Amniotic stem cell (primary cell): ENCODE results near the gene SGCD.

Experiments
- DNase-seq: peaks from one replicate; lab custom pipeline; 2025; lab: John Stamatoyannopoulos, UW

The SGCD gene

DNA sequence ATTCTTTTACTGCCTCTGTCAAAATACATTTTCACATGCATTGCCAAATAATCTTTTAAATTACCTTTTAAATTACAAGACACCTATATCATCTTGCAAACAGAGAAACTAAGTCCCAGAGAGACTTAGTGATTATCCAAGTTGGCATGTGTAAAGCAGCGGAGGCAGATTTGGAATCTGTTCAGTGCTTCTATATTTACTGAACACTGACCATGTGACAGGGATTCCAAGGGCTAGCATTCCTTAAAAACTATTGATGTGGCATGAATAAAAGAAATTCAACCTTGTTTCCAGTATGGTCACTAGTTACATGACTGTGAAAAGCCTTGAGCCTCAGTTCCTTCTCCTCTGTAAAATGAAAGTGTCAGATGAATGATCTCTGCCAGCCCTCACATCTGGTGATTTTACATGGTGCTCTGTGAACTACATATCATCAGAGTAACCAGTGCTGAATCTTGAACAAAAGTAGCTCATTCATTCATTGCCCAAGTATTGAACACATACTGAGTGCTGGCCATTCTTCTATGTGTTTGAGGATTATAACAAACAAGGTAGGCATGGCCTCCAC, 451.3 kb downstream of the SGCD start:
- no peak for DNase-seq

DNA sequence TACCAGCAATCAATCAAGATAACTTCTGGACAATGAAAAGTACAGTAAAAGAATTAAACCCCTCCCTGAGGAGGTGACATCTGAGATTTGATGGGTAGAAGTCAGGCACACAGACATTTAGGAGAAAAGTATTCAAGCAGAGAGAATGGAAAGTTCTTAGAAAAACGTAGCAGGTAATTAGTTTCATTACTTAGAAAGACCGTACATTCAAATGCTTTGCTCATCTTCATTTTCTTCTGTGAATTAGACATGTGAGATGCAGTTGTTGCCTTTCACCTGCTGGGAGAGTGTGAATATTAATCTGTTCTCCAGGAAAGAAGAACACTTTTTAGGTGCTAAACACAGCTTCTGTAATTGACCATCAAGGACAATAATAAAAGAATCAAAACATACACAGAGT, 451.8 kb downstream of the SGCD start:
- DNase-seq, result no peak

DNA sequence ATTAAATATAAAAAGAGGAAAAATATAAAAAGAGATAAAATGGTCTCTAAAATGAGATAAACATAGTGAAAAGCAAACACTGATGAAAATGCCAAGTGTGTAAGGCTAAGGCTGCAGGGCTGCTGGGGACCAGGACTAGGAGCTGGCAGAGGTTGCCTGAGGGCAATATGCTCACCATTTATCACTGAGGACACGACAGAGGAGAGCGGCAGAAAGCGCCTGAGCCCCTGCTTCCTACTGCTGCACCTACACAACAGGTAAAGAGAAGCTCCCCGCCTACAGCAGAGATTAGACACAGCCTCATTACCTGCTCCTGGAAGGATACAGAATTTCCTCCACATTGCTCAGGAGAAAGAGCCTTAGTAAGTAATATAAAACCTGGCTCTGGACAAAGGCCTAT, 452.5 kb downstream of the SGCD start:
- DNase-seq, result no peak

DNA sequence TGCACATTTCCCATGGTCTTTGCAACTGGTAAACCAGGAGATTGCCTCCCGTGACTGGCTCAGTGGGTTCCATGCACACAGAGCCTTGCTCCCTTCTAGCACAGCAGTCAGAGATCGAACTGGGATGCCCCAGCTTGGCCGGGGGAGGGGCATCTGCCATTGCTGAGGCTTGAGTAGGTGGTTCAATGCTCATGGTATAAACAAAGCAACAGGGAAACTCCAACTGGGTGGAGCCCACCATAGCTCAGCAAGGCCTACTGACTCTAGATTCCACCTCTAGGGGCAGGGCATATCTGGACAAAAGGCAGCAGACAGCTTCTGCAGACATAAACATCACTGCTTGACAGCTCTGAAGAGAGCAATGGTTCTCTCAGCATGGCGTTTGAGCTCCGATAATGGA, 456.1 kb downstream of the SGCD start:
- DNase-seq, result no peak

DNA sequence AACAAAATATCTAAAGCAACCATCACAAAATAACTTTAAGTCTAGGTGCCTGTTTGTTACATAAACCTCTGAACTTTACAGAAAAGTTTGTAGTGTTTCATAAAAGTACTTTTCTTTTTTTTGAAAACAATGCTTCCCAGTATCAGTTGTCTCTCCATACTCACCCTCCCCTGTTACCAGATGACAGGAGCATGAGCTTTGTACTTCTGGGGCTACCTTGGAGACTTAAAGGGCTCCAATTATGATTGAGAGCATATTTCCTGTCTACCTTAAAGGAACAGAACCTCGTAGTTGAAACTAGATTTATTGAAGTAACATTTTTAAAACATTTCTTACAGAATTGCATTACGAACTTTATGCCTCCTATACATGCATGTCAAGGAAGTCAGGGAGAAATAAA, 467.7 kb downstream of the SGCD start:
- DNase-seq, result no peak

DNA sequence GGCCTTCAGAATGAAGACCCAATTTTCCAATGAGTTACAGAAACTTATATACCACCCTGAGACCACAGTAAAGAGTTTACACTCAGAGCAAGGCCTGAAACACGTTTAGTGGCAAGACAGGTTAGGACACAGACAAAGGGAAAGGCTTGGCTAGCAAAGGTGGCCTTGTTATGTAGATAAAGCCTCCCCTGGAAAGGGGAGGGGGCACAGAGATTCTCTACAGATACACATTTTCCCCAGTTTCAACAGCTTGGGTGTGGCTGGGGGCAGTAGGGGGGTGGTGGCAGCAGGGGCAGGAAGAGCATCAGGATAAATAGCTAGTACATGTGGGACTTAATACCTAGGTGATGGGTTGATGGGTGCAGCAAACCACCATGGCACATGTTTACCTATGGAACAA, 471.2 kb downstream of the SGCD start:
- no peak for DNase-seq

DNA sequence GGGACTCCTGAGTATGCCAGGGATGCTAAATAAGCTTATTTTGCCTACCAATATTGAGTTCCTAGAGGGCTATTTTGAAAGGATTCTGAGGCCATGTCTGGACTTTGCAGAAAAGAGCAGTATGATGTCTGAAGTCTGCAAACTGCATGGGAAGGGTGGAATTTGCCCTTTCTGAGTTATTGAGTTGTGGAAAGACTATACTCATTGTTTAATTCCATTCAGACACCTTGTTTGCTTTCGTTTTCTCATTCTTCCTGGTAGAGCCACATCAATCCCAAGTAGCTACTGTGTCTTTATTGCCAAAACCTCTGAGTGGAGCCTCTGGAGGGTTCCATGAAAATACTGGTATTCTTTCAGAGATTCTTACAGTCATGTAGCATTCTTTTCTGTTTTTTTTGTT, 472.2 kb downstream of the SGCD start:
- no peak for DNase-seq

DNA sequence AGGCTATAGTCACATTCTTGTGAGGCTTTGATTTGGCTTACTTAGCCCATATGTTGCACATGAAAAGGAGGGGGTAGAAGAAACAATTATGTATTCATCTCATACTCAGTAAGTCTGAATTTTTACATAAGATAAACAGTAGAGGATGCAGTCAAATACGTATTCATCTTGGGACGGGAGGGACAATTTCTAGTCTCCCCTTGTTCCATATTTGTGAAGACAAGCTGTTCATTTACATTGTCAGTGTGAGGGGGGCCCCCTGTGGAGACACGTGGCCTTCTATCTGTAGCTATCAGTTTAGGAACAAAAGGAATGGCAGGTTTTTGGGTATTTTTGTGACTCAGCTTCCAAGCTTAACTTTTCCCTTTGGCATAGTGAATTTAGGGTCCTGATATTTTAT, 474.0 kb downstream of the SGCD start:
- DNase-seq, result no peak

DNA sequence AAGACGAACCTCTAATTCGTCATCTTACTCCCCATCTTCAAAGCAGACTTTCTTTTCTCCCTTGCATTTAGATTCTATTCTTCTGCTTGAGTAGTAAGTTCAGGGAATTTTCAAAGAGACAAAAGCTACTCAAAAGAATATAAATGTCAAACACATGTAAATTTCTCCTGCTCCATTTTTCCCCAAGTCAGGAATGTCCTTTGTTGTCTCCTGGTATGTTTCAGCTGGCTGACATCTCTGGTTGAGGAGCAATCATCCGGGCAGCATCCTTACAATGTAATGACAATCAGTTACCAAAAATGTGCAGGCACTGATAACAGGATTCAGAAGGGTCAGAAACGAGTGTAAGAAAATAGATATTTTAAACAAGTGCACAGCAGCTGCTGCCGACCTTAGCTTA, 475.5 kb downstream of the SGCD start:
- DNase-seq, result no peak

DNA sequence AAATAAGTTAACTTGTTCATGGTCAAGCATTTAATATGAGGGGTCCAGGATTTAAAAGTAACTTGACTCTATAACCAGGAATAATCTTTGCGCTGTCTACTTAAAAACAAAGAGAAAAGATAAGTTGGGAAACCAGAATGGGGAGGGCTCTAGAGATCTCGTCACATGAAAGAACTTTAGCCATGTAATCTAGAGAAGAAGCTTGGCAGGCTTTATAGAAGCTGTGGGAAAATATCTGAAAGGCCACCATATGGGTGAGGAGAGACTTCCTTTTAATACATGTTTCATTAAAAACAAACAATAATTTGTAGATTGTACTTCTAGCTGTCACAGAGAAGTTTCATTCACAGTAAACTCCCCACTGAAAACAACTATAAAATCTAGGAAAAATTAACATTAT, 476.4 kb downstream of the SGCD start:
- DNase-seq, result no peak

DNA sequence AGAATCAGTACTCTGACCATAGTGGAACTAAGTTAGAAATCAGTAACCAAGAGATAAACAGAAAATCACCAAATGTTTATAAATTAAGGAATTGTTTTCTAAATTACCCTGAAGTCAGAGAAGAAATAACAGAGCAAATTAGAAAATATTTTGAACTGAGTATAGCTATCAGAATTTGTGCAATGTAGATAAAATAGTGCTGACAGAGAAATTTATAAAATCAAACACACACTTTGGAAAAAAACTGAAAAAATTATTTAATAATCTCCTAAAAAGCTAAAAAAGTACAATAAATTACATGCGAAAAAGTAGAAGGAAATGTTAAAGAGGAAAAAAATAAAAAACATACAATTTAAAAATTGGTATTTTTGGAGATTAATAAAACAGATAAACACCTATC, 486.0 kb downstream of the SGCD start:
- no peak for DNase-seq

DNA sequence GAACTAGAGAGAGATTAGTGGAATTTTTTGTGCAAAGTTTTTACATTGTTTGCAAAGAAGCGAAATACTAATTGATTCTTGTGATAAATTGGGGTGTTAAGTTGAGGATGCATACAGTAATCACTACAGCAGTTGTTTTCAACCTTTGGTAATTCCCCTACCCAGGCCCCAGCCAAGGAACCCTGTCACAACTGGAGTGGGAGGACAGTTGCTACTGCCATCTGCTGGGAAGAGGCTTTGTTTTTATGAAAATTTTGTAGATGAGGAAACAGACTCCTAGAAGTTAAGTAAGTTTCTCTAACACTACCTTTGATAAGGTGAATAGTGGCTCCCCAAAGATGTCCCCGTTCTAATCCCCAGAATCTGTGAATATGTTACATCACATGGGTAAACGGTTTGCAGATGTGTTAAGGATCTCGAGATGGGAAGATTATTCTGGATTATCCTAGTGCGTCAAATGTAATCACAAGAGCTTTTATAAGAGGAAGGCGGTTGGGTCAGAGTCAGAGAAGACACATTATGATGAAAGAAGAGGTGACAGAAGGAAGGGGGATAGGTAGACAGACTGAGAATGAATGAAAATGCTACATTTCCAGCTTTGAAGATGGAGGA, 489.1 kb downstream of the SGCD start:
- DNase-seq, result no peak
